ENCODE measurements around the gene GOLGA8S.
"Not testable (repeated sequence)": the region's sequence is repeated elsewhere in the genome, so short reads cannot be mapped to it uniquely, and the experiment has no call there.

Gene GOLGA8S

DNA sequence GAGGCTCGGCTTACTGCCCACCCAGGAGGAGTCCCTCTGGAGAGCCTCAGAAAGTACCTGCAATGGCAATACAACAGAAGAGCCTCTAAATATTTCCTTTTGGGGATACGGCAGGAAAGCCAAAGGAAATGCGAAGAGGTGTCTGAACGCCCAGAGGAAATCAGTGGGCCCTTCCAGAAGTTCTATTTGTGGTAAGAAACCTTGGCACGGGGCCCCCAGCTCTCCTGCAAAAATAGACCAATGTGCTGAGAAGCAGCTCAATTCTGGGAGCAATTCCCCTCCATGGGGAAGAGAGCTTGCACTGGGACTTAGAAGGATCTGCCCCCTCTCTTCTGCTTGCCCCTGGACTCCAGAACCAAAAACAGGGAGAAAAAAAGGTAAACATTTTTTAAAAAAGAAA lies 44.7 kb downstream of the GOLGA8S start:
- DNase-seq (ENCODE audit: low read depth) = not testable (repeated sequence)

DNA sequence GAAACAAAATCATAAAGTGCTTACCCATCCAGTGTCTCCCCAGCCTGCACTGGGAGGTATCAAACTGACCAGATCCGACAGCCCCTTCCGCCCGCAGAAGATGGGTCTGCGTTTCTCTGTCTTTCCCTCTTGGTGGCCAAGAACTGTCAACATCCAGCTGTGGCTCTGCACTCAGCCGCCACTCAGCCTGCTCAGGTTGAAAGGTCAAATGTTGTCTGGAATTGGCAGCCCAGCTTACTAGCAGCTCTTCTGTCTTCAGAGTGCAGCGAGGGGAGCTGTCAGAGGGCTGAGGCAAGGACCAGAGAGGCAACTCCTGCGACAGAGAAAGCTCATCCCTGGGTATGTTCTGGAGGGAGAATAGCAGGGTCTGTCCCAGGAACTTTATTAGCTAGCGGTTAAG lies 47.1 kb downstream of the GOLGA8S start:
- DNase-seq (ENCODE audit: low read depth) = no peak

DNA sequence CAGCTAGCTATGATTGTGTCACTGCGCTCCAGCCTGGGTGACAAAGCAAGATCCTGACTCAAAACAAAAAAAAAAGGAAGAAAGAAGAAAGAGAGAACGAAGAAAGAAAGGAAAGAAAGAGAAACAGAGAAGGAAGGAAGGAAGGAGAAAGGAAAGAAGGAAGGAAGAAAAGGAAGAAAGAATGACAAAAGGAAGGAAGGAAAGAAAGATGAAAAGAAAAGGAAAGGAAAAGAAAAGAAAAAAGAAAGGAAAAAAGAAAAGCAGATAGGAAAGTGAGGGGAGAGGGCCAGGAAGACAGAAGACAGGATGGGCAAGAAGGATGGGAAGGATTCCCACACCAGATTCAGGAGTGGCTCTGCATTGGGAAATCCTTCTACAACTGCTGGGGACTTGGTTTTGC lies 47.6 kb downstream of the GOLGA8S start:
- DNase-seq (ENCODE audit: low read depth) = no peak

DNA sequence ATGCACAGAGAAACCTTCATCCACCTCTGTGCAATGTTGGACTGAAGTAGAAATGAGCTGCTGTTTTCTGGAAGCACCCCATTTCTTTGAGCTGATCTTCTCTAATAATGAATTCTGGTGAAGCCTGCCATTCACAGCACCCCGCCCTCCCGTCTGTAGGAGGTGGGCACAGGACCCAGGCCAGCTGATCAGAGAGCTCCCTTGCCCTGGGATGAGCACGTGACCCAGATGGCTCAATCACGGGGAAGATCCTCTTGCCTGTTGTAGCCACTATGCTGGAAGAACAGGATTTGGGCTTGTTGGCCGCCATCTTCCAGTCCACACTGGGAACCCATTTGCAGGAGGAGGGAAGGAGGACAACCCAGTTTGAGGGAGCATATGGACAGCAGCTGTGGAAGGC lies 48.0 kb downstream of the GOLGA8S start:
- DNase-seq (ENCODE audit: low read depth) = no peak

DNA sequence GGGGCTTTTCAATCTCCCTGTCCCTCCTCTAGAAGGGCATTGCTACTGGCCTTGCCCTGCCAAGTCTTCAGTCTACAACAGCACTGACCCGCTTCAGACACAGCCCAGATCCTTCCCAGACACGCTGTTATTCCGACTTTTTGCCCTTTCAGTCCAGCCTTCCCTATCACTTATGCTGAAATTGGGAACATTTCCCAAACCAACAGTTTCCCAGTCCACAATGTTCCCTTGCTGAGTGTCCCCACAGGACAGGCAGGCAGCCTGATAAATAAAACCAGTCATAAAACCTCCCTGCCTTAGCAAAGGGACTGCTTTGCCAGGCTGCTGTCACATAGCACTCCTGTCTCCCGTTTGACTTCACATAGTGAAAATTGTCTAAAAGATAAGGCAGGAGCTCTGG lies 49.0 kb downstream of the GOLGA8S start:
- no peak for DNase-seq (ENCODE audit: low read depth)

DNA sequence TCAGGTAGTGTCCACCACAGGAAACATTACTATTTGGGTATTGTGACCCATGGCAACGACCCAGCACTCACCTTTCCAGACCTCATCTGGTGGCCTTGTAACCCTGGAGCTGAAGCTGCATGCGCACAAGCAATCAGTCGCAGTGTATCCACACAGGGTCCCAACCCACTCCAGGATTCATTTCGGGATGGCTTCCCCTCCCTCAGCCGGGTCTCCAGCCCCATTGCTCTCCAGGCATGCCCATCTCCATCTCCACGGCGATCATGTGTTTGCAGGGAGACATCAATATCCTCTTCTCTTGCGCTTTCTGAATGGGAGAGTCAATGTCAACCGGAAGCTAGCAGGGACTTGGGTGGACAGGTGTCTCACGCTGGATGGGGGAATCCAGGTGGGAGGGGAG lies 57.3 kb downstream of the GOLGA8S start:
- DNase-seq (ENCODE audit: low read depth) = no peak

DNA sequence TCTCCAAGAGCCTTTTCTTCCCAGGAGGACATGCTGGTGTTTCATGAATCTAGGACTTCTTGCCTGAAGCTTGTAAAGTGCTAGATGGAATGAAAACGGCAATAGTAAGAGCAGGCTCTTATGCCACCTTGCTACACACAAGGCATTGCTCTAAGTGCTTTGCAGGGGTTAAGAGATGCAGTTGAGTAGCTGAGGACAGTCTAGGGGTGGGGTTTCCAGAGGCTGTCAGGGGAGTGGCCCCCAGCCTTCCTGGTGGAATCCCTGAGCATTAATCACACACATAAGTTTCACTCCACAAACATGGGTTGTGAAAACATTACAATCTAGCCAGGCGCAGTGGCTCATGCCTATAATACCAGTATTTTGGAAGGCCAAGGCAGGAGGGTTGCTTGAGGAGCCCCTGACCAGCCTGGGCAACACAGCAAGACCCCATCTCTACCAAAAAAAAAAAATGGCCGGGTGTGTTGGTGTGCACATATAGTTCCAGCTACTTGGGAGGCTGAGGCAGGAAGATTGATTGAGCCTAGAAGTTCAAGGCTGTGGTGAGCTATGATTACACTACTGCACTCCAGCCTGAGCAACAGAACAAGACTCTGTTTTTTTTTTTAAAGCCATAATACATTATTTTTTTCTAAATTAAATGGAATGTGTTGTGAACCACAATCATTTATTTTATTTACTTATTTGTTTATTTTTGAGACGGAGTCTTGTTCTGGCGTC lies 58.5 kb downstream of the GOLGA8S start:
- not testable (repeated sequence) for DNase-seq (ENCODE audit: low read depth)

Measured in activated T-cell treated with anti-CD3 and anti-CD28 coated beads for 24 hours (primary cell).